Peyer's patch (tissue), 4 donors: ENCODE measurements around the gene HS6ST3.

Experiments
- POLR2A ChIP-seq, 2 donors: fragments of 450-650 bp; IDR thresholded peaks; one replicate each; pipeline ENCODE4 v1.5.1; 2017; ENCODE audit warnings: antibody characterized with exemption in 2 of 2, mild to moderate bottlenecking in 2 of 2, moderate library complexity in 2 of 2
- TF ChIP-seq, protein P1 (sequence below), 6 experiments: fragments of 450-650 bp in 4 of 6; fragments of 200-600 bp in 2 of 6; sonication (generic) in 1 of 6; IDR thresholded peaks; one replicate each; pipeline ENCODE4 v1.5.1; 2017 to 2019; ENCODE audit warnings: antibody characterized with exemption in 6 of 6, mild to moderate bottlenecking in 3 of 6, moderate library complexity in 1 of 6

GRCh38 chr13:96552559-96552958 lies 462.7 kb downstream of the HS6ST3 start:
- TF ChIP-seq, protein P1, sequence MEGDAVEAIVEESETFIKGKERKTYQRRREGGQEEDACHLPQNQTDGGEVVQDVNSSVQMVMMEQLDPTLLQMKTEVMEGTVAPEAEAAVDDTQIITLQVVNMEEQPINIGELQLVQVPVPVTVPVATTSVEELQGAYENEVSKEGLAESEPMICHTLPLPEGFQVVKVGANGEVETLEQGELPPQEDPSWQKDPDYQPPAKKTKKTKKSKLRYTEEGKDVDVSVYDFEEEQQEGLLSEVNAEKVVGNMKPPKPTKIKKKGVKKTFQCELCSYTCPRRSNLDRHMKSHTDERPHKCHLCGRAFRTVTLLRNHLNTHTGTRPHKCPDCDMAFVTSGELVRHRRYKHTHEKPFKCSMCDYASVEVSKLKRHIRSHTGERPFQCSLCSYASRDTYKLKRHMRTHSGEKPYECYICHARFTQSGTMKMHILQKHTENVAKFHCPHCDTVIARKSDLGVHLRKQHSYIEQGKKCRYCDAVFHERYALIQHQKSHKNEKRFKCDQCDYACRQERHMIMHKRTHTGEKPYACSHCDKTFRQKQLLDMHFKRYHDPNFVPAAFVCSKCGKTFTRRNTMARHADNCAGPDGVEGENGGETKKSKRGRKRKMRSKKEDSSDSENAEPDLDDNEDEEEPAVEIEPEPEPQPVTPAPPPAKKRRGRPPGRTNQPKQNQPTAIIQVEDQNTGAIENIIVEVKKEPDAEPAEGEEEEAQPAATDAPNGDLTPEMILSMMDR (IDR thresholded peaks at IDR 0.05): no peak
- no peak for TF ChIP-seq POLR2A (IDR thresholded peaks at IDR 0.05)
